GM12875 (cell line): ENCODE results near the gene PCCA.

ENCODE experiments used
- H3K4me3 ChIP-seq: one replicate; pipeline ENCODE4 v1.5.1; 2011; ENCODE audit warnings: low read depth, low read length, control low read depth
- CTCF ChIP-seq: IDR thresholded peaks from 2 replicates; pipeline ENCODE4 v1.5.1; 2011; ENCODE audit warnings: low read depth, mild to moderate bottlenecking, control low read depth, inconsistent platforms, low read length, moderate library complexity, borderline replicate concordance; ENCODE audit not compliant: insufficient read depth

PCCA gene

GRCh38 chr13:100515410-100515800, 426.5 kb downstream of the PCCA start:
- TF ChIP-seq CTCF = no peak
- no peak overlapping the region for H3K4me3 ChIP-seq

GRCh38 chr13:100517135-100517534, 428.2 kb downstream of the PCCA start:
- no peak overlapping the region for H3K4me3 ChIP-seq
- TF ChIP-seq CTCF = no peak

- H3K4me3 ChIP-seq = no peak overlapping the region
- TF ChIP-seq CTCF = no peak
These were observed 428.8 kb downstream of the PCCA start for GRCh38 chr13:100517728-100518127.

- TF ChIP-seq CTCF = no peak
These were observed 429.6 kb downstream of the PCCA start for GRCh38 chr13:100518394-100519062.

GRCh38 chr13:100519626-100520025, 430.7 kb downstream of the PCCA start:
- no peak for TF ChIP-seq CTCF
- H3K4me3 ChIP-seq = no peak overlapping the region

More at GRCh38 chr13:100518394-100519062, 429.6 kb downstream of the PCCA start:
- H3K4me3 ChIP-seq = no peak overlapping the region

- H3K4me3 ChIP-seq = no peak overlapping the region
- no peak for TF ChIP-seq CTCF
These were observed 432.3 kb downstream of the PCCA start for GRCh38 chr13:100520936-100521850.
